K562 (cell line): ENCODE measurements around the gene NFATC2. TPM values are rescaled to one million over a fixed set of nuclear protein-coding genes. Genes with fewer than 3 reads are reported as not detected.

Source experiments
- ATAC-seq: fragments of 200-7000 bp; cut with Tn5 transposase; 3 replicates; pipeline ENCODE4 v1.9.1; 2020; ENCODE audit warnings: moderate library complexity
- BruUV-seq: library from RNA; stranded (reverse); fragments of 400-500 nt; replicated peaks from 2 replicates; lab custom pipeline; 2021; lab: Mats Ljungman, UMichigan
- CTCF ChIA-PET: fragments of 300-600 bp; formaldehyde crosslinking; extraction: SDS; loops from one replicate; lab custom pipeline; 2021; ENCODE audit warnings: low intra/inter-chr PET ratio; lab: Yijun Ruan, JAX
- POLR2A ChIA-PET: fragments of 300-600, 350-650 bp; sonication (Branson Sonifier 250); formaldehyde crosslinking; extraction: SDS; loops from one replicate; lab custom pipeline; 2021; ENCODE audit warnings: antibody characterized with exemption, inconsistent platforms; lab: Yijun Ruan, JAX
- DNase-seq, 4 experiments: peaks; one replicate each; pipeline versions ENCODE4 v3.0.0 to v3.0.0-alpha.2; 2011 to 2018; ENCODE audit warnings: low spot score in 3 of 4, mixed read lengths in 3 of 4; ENCODE audit errors: extremely low read depth in 1 of 4
- FAIRE-seq: peaks from 2 replicates; lab custom pipeline; 2011; peaks lifted over from hg19 to GRCh38; lab: Jason Lieb, UNC
- H2AFZ ChIP-seq: 2 replicates; pipeline ENCODE4 v1.6.0; 2011; ENCODE audit warnings: low read depth, low read length, control low read depth, inconsistent platforms
- H3K27ac ChIP-seq: fragments of 200-600 bp; 3 replicates; pipeline ENCODE4 v1.8.0; 2011; ENCODE audit warnings: low read depth, mild to moderate bottlenecking, control low read depth, inconsistent platforms, low read length, moderate library complexity, mixed read lengths; ENCODE audit errors: extremely low read depth
- H3K27me3 ChIP-seq, 2 experiments: fragments of 300-600 bp in 1 of 2; 2 replicates in 1 of 2; 3 replicates in 1 of 2; pipeline versions ENCODE4 v1.6.0 to v1.8.0; 2011; ENCODE audit warnings: inconsistent platforms in 2 of 2, low read length in 2 of 2, mild to moderate bottlenecking in 1 of 2, mixed read lengths in 1 of 2, moderate library complexity in 1 of 2; ENCODE audit not compliant: control insufficient read depth in 2 of 2, insufficient read depth in 2 of 2
- H3K36me3 ChIP-seq: fragments of 300-600 bp; 3 replicates; pipeline ENCODE4 v1.8.0; 2011; ENCODE audit warnings: mild to moderate bottlenecking, low read length, inconsistent platforms; ENCODE audit not compliant: control insufficient read depth, insufficient read depth
- H3K4me1 ChIP-seq, 2 experiments: fragments of 200-600 bp in 1 of 2; replicated peaks in 1 of 2; 2 replicates in 1 of 2; 3 replicates in 1 of 2; pipeline versions ENCODE4 v1.5.1 to v1.8.0; 2011; ENCODE audit warnings: inconsistent platforms in 2 of 2, low read length in 2 of 2, mild to moderate bottlenecking in 1 of 2, mixed read lengths in 1 of 2, moderate library complexity in 1 of 2; ENCODE audit not compliant: control insufficient read depth in 2 of 2, insufficient read depth in 2 of 2
- H3K4me2 ChIP-seq: 2 replicates; pipeline ENCODE4 v1.6.1; 2011; ENCODE audit warnings: low read length, control low read depth, inconsistent platforms, mixed read lengths; ENCODE audit not compliant: insufficient read depth
- H3K4me3 ChIP-seq: fragments of 200-600 bp; sonication (generic), shearing (Covaris generic); 2 replicates; pipeline ENCODE4 v1.5.1; 2016; ENCODE audit warnings: control low read depth, inconsistent platforms
- H3K79me2 ChIP-seq: fragments of 200-600 bp; 3 replicates; pipeline ENCODE4 v1.8.0; 2011; ENCODE audit warnings: low read length, inconsistent platforms; ENCODE audit not compliant: control insufficient read depth, insufficient read depth
- H3K9ac ChIP-seq, 2 experiments: 2 replicates each; pipeline versions ENCODE4 v1.6.0 to v1.6.1; 2011; ENCODE audit warnings: low read depth in 2 of 2, low read length in 2 of 2, control low read depth in 1 of 2, inconsistent platforms in 1 of 2, mild to moderate bottlenecking in 1 of 2, mixed read lengths in 1 of 2; ENCODE audit not compliant: insufficient read depth in 1 of 2
- H3K9me1 ChIP-seq: one replicate; pipeline ENCODE4 v1.6.0; 2011; ENCODE audit warnings: inconsistent platforms, mild to moderate bottlenecking, low read length, moderate library complexity; ENCODE audit not compliant: control insufficient read depth, insufficient read depth
- H3K9me3 ChIP-seq: replicated peaks from 2 replicates; pipeline ENCODE4 v1.5.1; 2011; ENCODE audit warnings: low read depth, low read length, inconsistent platforms; ENCODE audit not compliant: control insufficient read depth, insufficient read depth
- H4K20me1 ChIP-seq: replicated peaks from 2 replicates; pipeline ENCODE4 v1.6.1; 2011; ENCODE audit warnings: low read length, inconsistent platforms, mixed read lengths; ENCODE audit not compliant: control insufficient read depth, insufficient read depth
- AFF4 ChIP-seq: sonication (generic); formaldehyde crosslinking; IDR thresholded peaks from 2 replicates; pipeline ENCODE4 v1.8.0; 2023; ENCODE audit warnings: mild to moderate bottlenecking, missing genetic modification reagents
- BCLAF1 ChIP-seq, 2 experiments: fragments of 450-650 bp in 1 of 2; IDR thresholded peaks; 2 replicates each; pipeline ENCODE4 v1.6.1; 2011 to 2017; ENCODE audit warnings: low read depth in 2 of 2, antibody characterized with exemption in 1 of 2, borderline replicate concordance in 1 of 2, low read length in 1 of 2, mild to moderate bottlenecking in 1 of 2, mixed read lengths in 1 of 2; ENCODE audit not compliant: control insufficient read depth in 1 of 2
- CBX5 ChIP-seq: IDR thresholded peaks from 2 replicates; pipeline ENCODE4 v1.6.1; 2014; ENCODE audit warnings: low read depth, borderline replicate concordance
- CCNT2 ChIP-seq: IDR thresholded peaks from 2 replicates; pipeline ENCODE4 v1.6.1; 2011; ENCODE audit warnings: borderline replicate concordance, low read depth, mild to moderate bottlenecking, moderate library complexity, mixed read lengths, low read length; ENCODE audit not compliant: insufficient read length; ENCODE audit errors: extremely low read depth
- THRAP3 ChIP-seq: fragments of 450-650 bp; IDR thresholded peaks from 2 replicates; pipeline ENCODE4 v1.6.1; 2016; ENCODE audit warnings: mild to moderate bottlenecking, inconsistent platforms, borderline replicate concordance
- WGBS: fragments of 100-300 bp; shearing (Covaris generic); methylation state at CpG from one replicate; pipeline ENCODE4 v1.1.6; 2016; ENCODE audit warnings: low coverage, mixed read lengths; ENCODE audit not compliant: insufficient coverage; ENCODE audit errors: missing lambda C conversion rate; 5-methylcytosine and 5-hydroxymethylcytosine counted together
- in situ Hi-C: fragments of 300-500 bp; cut with MboI; formaldehyde crosslinking; loops from 4 replicates; pipeline ENCODE4 v1.15.0; 2018; ENCODE audit warnings: inconsistent platforms, mixed read lengths
- intact Hi-C: fragments of 100-400 bp; cut with micrococcal nuclease; formaldehyde crosslinking; loops from 2 replicates; pipeline ENCODE4 v1.14.2; 2022
- polyA plus RNA-seq, 8 experiments: library from polyadenylated mRNA; depleted of rRNA in 4 of 8; stranded (reverse) in 5 of 8; unstranded in 3 of 8; fragments of >200 nt; fragmentation: Nextera tagmentation in 2 of 8; fragmentation: Illumina TruSeq in 1 of 8; extraction: Ambion mirVana in 2 of 8; extraction: Trizol in 1 of 8; gene quantifications; 2 replicates each; pipeline versions ENCODE4 v1.2.1 to v1.2.3, GENCODE V29; 2011 to 2014; ENCODE audit warnings: inconsistent platforms in 1 of 8, missing spikeins in 1 of 8
- total RNA-seq, 7 experiments: library from RNA; depleted of rRNA in 6 of 7; stranded (reverse); fragments of >200 nt in 6 of 7; fragmentation: Illumina TruSeq in 2 of 7; extraction: Trizol in 2 of 7; gene quantifications; 2 replicates each; pipeline versions ENCODE4 v1.2.1 to v1.2.3, GENCODE V29; 2011 to 2021; ENCODE audit warnings: low replicate concordance in 1 of 7

NFATC2 gene
- total and polyA plus RNA-seq, 9 of the 15 experiments (the other 6 are each of a cell fraction or from before 2014, with no cell fraction given): 1.9 to 11.2 (median 3.0) TPM

- no peak for TF ChIP-seq AFF4 (CRISPR knock-in tag)
These were observed 73.9 kb downstream of the NFATC2 start (continued) for GRCh38 chr20:51468636-51469035.

- no peaks in the 10 kb centered on the region for H3K27me3 ChIP-seq
- CTCF ChIA-PET: no interaction called here
- intact Hi-C loops: no loop called here
- no peaks in the 10 kb centered on the region for H3K79me2 ChIP-seq
- in situ Hi-C loops: no loop called here
- ATAC-seq (no peak), FAIRE-seq (no peak), DNase-seq (no peak)
- POLR2A ChIA-PET: no interaction called here
- no peak overlapping the region for H3K4me3 ChIP-seq
- H3K36me3 ChIP-seq: peaks cover 54% of the 10 kb centered on the region; the same call in 2 of the 3 replicates
- no TSS peak for BruUV-seq
- H3K9ac ChIP-seq: no peak overlapping the region
- H3K9me1 ChIP-seq: no peaks in the 10 kb centered on the region
- H3K9me3 ChIP-seq: no peaks in the 10 kb centered on the region
- WGBS: 84% methylated on average over 10 of the region's 10 CpGs
- H3K4me2 ChIP-seq: no peak overlapping the region
- H4K20me1 ChIP-seq: no peaks in the 10 kb centered on the region
- no peaks in the 10 kb centered on the region for H3K4me1 ChIP-seq
- no peak overlapping the region for H2AFZ ChIP-seq
- H3K27ac ChIP-seq: no peak overlapping the region
- TF ChIP-seq BCLAF1 (IDR thresholded peaks at IDR 0.05; ENCODE audit: borderline replicate concordance in 1 of 2, control insufficient read depth in 1 of 2, low read depth in 2 of 2, low read length in 1 of 2) (no peak), CBX5 (no peak), CCNT2 (no peak), THRAP3 (no peak)
These were observed 74.4 kb downstream of the NFATC2 start for GRCh38 chr20:51467956-51468626.
